Measurements from ENCODE around the gene CUL4A.
"Not testable (repeated sequence)": the region's sequence is repeated elsewhere in the genome, so short reads cannot be mapped to it uniquely, and the experiment has no call there.

Gene CUL4A

DNA sequence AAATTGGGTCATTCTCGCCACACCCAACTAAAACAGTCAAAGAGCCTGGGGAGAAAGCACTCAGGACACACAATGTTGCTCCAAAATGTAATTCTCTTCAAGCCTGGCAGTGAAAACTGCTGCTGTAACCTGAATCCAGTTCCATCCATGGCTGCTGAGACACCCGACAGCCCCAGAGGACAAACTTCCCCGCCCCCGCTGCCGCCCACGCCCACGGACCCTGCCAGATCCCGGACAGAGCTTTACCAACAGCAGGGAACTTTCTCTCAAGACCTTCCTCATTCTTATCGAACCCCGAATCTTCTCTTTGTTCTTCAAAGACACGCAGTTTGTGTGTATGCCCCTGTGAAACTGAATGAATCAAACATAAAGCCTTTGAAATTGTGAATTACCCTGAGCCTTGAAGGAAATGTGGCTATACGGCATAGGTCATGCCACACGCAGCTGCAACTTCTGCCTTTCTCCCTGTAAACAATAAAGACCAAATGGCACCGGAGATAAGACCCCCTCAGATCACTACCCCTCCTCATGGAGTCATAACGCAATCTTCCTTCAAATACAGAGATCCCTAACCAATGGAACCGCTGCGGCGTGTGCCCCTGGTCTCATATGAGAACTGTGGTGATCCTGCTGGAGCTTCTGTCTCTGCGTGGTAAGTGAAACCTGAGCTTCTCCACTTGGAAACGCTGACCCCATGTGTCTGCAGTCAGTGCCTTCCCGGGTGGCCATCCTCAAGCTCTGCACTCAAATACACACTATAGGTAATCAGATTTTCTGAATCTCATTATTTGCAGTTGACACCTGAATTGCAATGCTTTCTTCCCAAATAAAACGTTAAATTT, 82.8 kb downstream of the CUL4A start:
- no peak for DNase-seq (ENCODE audit: low spot score)

DNA sequence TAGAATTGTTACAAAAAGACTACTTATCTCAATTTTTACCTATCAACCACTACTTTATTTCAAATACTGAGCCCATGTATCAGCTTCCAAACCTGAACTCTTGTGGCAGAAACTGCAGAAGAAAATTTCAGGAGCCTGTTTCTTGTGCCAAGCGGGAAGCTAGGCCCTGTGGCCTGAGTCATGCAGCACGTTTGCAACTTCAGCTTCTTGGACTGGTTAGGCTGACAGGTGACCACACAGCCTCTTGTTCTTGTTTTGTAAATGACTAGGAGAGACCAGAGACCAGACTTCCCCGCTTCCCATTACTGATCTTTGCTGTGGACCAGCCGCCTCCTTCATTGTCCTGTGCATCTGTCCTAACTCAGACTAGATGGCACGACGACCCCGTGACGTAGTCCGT, 84.3 kb downstream of the CUL4A start:
- DNase-seq (ENCODE audit: low spot score): no peak

DNA sequence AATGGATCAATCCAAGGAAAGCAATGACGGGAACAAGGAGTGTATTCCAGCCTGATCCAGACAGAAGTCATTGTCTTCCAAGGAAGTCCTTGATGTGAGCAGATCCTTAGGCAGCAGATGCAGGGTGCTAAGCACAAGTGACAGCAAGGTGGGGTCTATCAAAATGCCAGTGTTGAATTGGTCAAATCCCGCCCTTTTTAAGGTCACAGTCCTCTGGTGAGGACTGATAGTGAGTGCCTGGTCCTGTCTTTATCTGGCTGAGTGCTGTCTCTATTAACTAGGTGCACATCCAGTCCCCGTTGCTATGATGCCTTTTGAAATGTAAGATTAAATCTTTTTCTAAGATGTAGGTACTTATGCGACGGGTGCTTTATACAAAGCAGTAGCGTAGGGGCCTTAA, 86.4 kb downstream of the CUL4A start:
- DNase-seq (ENCODE audit: low spot score): no peak

DNA sequence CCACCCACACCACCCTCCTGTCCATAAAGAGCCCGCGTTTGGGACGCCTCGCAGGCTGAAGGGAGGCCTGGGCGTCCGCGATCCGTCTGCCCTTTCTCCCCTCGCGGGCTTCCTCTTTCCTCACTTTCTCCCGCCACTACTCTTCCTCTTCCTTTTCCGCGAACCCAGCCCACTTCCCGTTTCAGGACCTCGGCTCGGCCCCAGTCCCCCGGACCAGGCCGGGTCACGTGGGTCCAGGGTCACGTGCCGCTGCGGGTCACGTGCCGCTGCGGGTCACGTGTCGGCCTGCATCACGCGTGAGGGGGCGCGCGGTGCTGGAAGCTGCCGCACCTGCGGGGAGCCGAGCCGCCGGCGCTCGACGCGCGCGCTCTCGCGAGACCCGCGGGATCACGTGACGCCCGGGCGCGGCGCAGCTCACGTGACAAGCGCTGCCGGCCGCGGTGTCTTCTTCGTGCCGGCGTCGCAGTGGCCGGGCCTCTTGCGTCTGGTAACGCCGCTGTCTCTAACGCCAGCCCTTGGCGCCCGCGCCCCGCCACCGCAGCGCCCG, 87.5 kb downstream of the CUL4A start, which contains the start of gene LAMP1:
Gene LAMP1 (plus strand): TSS at position 417 of the 547 bp plus-strand sequence. CDS start 196 bp downstream, outside the sequence.
- DNase-seq (ENCODE audit: low spot score): peak; percentile 98

DNA sequence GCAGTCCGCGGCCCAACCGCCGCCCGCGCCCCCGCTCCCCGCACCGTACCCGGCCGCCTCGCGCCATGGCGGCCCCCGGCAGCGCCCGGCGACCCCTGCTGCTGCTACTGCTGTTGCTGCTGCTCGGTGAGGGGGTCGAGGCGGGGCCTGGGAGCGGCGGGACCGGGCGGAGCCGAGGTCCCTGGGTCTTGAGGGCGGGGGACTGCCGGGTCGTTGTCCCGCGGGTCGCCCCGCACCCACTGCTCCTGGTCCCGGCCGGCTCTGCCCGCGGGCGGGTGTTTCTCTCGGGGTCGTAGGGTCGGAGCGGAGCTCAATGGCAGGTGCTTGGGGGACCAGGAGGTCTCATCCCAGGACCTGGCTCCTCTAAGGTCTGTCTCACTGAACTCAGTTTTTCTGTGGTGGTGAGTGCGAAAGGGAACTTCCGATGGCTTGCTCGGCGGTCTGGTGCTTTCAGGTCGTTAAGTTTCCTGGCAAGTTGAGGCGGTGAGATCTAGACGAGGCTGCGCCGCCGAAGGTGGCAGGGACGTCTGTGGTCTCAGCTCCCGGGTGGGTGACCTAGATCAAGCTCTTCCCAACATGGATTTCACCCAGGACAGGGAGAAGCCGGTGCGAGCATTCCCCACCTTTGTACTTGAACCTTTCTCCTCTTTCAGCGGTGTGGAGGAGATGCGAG, 88.1 kb downstream of the CUL4A start:
- DNase-seq (ENCODE audit: low spot score): peak; percentile 37

DNA sequence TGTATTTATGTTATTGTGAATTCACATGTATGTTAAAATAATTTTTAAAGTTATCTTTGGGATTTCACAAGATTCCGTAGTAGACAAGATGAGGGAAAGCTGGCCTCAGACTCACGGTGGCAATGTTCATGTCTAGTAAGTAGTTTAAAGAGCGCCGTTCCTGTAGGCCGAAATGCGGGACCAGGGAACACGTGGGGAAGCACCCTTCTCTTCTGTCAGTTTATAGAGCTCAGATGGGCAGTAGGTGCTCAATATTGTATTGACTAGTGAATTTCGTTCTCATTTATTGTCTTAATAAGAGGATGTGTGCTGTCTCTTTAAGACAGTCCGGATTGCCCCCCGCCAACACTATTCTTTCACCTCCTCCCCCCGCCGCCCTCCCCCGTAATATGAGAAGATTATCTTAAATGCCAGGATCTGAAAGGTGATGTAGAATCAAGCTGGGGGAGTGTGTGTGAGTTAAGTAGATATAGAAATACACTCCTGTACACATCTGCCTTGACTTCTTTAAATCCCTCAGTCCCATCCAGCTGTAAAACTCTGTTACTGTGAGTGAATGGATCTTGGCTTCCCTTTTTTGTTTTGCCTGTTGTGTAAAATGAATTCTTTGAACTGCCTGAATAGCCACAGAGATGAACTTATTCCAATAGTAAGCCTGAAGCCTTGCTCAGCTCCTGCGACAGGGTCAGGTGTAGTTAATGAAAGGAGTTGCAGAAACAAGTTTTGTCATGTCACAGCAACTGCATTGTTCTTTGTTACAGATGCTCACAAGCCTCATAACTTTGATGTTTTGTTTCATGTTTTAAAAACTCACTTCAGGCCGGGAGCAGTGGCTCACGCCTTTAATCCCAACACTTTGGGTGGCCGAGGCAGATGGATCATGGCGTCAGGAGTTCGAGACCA, 88.9 kb downstream of the CUL4A start:
- no peak for DNase-seq (ENCODE audit: low spot score)

DNA sequence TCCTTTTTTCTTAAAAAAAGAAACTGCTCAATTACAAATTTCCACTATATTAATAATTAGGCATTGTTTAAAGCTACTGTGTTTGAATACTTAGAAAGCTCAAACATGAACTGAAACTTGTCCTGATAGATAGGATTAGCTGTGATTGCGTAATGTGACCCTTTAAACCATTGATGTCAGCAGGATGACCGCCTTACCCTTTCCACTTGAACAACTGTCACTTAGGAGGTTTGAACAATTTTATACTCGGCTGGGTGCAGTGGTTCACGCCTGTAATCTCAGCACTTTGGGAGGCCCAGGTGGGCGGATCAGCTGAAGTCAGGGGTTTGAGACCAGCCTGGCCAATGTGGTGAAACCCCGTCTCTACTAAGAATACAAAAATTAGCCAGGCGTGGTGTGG, 90.5 kb downstream of the CUL4A start:
- DNase-seq (ENCODE audit: low spot score): no peak

DNA sequence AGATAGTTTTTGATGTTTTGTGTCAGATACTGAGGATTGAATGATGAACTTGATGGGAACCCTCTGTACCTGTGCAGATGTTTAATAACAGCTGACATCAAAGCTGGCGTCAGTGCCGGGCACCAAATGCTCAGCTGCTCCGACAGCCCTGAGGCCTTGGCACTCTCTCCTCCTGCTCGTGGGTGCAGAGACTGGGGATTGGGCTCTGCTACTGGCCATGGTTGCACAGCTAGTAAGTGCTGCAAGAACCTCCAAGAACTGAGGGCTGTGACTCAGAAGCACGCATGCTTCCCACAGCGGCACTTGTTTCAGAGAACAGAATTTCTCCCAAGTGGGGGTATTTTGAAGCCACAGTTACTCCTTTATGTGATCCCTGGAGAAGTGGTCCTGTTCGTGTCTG, 93.6 kb downstream of the CUL4A start:
- no peak for DNase-seq (ENCODE audit: low spot score)

DNA sequence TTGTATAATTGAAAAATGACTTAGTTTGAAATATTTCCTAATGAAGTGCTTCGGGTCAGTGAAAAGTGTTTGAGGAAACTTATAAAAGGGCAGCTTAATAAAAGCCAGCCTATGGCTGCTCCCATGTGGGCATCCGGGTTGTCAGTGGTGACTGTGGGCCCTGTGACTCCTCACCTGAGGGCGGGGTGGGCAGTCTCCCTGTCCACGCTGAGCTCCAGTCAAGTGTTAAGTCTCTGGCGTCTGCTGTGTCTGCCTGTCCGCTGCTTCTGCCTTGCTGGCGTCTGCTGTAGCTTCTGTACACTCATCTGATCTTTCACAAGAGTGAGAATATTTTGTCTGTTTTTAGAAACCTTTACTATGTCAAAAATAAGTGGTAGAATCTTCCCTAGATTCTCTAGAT, 94.7 kb downstream of the CUL4A start:
- DNase-seq (ENCODE audit: low spot score): no peak

DNA sequence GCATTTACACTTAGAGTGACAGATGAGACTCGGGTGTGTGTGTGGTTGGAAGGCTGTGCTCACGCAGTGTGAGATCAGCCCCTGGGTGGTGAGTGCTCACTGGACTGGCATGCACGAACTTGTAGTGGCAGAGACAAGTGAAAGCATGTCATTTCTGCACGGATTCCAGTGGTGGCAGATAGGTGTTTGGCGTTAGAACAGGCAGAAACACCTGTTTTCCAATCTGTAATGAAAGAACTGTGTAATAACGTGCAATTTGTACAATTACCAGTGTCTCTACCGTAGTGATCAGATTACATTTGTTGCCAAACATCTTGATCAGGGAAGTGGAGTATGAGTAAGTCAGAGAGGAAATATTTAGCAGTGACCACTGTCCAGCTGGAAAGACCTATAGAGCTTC, 95.8 kb downstream of the CUL4A start:
- no peak for DNase-seq (ENCODE audit: low spot score)

DNA sequence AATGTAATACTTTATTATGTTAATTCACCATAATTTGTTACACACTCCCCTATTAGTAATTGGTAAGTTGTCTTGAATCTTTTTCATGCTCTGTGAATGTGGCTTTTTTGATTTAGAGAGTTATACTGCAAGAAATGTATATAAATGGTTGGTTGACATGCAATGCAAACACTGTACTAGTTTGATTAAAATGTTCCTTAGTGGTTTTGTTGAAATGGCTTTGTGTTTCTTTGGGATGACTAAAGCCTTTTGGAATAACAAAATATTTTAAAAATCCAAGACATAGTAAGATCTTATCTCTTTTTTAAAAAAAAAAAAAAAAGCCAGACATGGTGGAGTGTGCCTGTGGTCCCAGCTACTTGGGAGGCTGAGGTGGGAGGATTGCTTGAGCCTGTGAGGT, 98.1 kb downstream of the CUL4A start:
- DNase-seq (ENCODE audit: low spot score): no peak

DNA sequence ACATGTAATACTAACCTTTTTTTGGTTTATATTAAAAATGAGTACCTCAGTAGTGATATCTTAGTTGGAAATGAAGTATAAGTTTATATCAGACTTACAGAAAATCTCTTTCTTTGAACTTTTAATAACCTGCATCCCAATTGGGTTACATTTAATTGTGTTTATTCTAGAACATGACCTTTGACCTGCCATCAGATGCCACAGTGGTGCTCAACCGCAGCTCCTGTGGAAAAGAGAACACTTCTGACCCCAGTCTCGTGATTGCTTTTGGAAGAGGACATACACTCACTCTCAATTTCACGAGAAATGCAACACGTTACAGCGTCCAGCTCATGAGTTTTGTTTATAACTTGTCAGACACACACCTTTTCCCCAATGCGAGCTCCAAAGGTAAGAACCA, 100.1 kb downstream of the CUL4A start:
- DNase-seq (ENCODE audit: low spot score): no peak

DNA sequence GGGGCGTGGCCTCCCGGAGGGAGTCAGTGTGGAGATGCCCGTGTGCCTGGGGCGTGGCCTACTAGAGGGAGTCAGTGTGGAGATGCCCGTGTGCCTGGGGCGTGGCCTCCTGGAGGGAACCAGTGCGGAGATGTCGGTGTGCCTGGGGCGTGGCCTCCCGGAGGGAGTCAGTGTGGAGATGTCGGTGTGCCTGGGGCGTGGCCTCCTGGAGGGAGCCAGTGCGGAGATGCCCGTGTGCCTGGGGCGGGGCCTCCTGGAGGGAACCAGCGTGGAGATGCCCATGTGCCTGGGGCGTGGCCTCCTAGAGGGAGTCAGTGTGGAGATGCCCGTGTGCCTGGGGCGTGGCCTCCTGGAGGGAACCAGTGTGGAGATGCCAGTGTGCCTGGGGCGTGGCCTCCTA, 104.7 kb downstream of the CUL4A start:
- not testable (repeated sequence) for DNase-seq (ENCODE audit: low spot score)

DNA sequence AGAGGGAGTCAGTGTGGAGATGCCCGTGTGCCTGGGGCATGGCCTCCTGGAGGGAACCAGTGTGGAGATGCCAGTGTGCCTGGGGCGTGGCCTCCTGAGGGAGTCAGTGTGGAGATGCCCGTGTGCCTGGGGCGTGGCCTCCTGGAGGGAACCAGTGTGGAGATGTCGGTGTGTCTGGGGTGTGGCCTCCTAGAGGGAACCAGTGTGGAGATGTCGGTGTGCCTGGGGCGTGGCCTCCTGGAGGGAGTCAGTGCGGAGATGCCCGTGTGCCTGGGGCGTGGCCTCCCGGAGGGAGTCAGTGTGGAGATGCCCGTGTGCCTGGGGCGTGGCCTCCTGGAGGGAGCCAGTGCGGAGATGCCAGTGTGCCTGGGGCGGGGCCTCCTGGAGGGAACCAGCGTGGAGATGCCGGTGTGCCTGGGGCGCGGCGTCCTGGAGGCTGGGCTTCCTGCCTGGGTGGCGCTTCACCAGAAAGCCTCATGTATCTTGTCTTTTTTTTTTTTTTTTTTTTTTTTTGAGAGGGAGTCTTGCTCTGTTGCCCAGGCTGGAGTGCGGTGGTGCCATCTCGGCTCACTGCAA, 105.6 kb downstream of the CUL4A start:
- DNase-seq (ENCODE audit: low spot score): not testable (repeated sequence)

DNA sequence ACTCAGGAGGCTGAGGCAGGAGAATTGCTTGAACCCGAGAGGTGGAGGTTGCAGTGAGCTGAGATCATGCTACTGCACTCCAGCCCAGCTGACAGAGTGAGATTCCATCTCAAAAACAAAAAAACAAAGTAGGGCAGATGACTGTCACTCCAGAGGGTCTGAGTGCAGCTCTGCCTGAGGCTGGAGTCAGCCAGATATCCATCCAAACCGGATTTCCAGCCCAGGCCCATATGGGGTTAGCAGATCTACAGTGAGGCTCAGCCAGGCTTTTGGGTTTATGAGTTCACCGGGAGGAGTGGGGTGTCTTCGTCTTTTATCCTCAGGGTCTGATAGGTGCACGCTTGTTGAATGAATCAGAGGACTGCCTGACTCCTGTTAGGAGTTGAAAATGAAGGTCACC, 106.6 kb downstream of the CUL4A start:
- DNase-seq (ENCODE audit: low spot score): no peak

Measured in activated CD4-positive, alpha-beta T cell treated with anti-CD3 and anti-CD28 coated beads, Interleukin-2, Interleukin-4, amounts not matched to agents 100 ng/mL and 50 ng/mL, durations not matched to agents 16 hours and 8 hours (primary cell).